Measurements from ENCODE around the gene ARL16.

DNA sequence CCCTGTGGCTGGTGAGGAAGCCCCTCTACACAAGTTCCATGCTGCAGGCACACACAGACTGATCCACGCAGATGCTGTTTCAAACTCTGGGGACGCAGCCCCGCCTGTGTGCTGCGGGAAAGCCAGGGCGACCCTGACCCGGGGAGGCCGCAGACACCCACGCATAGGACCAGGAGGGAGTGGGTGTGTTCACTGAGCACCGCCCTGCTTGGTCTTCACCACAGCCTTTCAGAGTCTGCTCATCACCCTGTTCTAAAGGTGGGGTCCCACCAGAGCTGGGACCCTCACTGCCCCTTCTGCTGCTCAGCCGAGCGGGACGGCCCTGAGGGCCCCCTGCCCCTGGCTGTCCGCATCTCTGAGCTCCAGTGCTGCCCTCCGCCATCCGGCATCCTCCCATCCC lies 39.1 kb downstream of the ARL16 start:
- TF ChIP-seq CTCF (IDR thresholded peaks at IDR 0.05 in 2 of 3, conservative IDR thresholded peaks at IDR 0.05 in 1 of 3; ENCODE audit: borderline replicate concordance in 1 of 3, insufficient read depth in 1 of 3, low read depth in 2 of 3, low read length in 2 of 3): no peak
- no peak for TF ChIP-seq POLR2A (IDR thresholded peaks at IDR 0.05; ENCODE audit: borderline replicate concordance, extremely low read depth, insufficient read depth, insufficient read length)
- no peak for TF ChIP-seq RAD21 (IDR thresholded peaks at IDR 0.05; ENCODE audit: low read depth)
- no peak for TF ChIP-seq ZNF274 (IDR thresholded peaks at IDR 0.05; ENCODE audit: low read depth, low read length)
- no peak for TF ChIP-seq SIN3A (IDR thresholded peaks at IDR 0.05; ENCODE audit: low read depth)
